PFSK-1 (cell line): ENCODE results near the gene LPCAT2.

Source experiments
- FOXP2 ChIP-seq: optimal IDR thresholded peaks from 2 replicates; pipeline ENCODE3; 2011; ENCODE audit warnings: borderline replicate concordance, control low read depth, inconsistent platforms; ENCODE audit not compliant: insufficient read depth; ENCODE audit errors: extremely low read length, extremely low read depth
- POLR2AphosphoS5 ChIP-seq: IDR thresholded peaks from 2 replicates; pipeline ENCODE4 v1.6.1; 2012; ENCODE audit warnings: low read depth, mild to moderate bottlenecking, control low read depth, low read length, moderate library complexity
- REST ChIP-seq, 2 experiments: IDR thresholded peaks; 2 replicates each; pipeline versions ENCODE4 v1.6.1 to v1.8.0; 2011 to 2012; ENCODE audit warnings: low read depth in 2 of 2, low read length in 2 of 2, control low read depth in 1 of 2, inconsistent platforms in 1 of 2, mild to moderate bottlenecking in 1 of 2, moderate library complexity in 1 of 2; ENCODE audit not compliant: insufficient read depth in 1 of 2
- SIN3A ChIP-seq: IDR thresholded peaks from 2 replicates; pipeline ENCODE4 v1.6.1; 2012; ENCODE audit warnings: mild to moderate bottlenecking, low read length, moderate library complexity, borderline replicate concordance; ENCODE audit not compliant: insufficient read depth
- TAF1 ChIP-seq: IDR thresholded peaks from 2 replicates; pipeline ENCODE4 v1.6.1; 2012; ENCODE audit warnings: low read length, control low read depth, borderline replicate concordance; ENCODE audit not compliant: insufficient read depth

- TF ChIP-seq POLR2AphosphoS5 (no peak), TAF1 (no peak), SIN3A (no peak), REST (IDR thresholded peaks at IDR 0.05; ENCODE audit: insufficient read depth in 1 of 2, low read depth in 2 of 2, low read length in 2 of 2) (no peak), FOXP2 (no peak)
Observed at GRCh38 chr16:55505333-55506015, 3.4 kb upstream of the LPCAT2 start.
